Endothelial cell of umbilical vein (primary cell): ENCODE results near the gene SLC6A6.

Experiments
- EZH2 ChIP-seq: IDR thresholded peaks from 2 replicates; pipeline ENCODE4 v1.6.1; 2012; ENCODE audit warnings: borderline replicate concordance, low read depth, mild to moderate bottlenecking, moderate library complexity, low read length, inconsistent platforms; ENCODE audit not compliant: severe bottlenecking
- FOS ChIP-seq: IDR thresholded peaks from 2 replicates; pipeline ENCODE4 v1.6.1; 2011; ENCODE audit warnings: mild to moderate bottlenecking, low read length, moderate library complexity, borderline replicate concordance; ENCODE audit not compliant: insufficient read depth
- GATA2 ChIP-seq: IDR thresholded peaks from 2 replicates; pipeline ENCODE4 v1.7.0; 2011; ENCODE audit warnings: low read depth, mild to moderate bottlenecking, moderate library complexity, mixed read lengths, low read length; ENCODE audit not compliant: insufficient read length, insufficient read depth
- JUN ChIP-seq: IDR thresholded peaks from 2 replicates; pipeline ENCODE4 v1.6.1; 2011; ENCODE audit warnings: borderline replicate concordance, low read depth; ENCODE audit not compliant: insufficient read length, insufficient read depth
- MYC ChIP-seq: IDR thresholded peaks from one replicate; pipeline ENCODE4 v1.6.1; 2011; ENCODE audit warnings: mild to moderate bottlenecking, low read depth, low read length
- POLR2A ChIP-seq: IDR thresholded peaks from 2 replicates; pipeline ENCODE4 v1.6.1; 2012; ENCODE audit warnings: low read depth, mild to moderate bottlenecking, control low read depth, low read length
- POLR2AphosphoS5 ChIP-seq: IDR thresholded peaks from 2 replicates; pipeline ENCODE4 v1.6.1; 2012; ENCODE audit warnings: low read depth, mild to moderate bottlenecking, control low read depth, low read length, moderate library complexity; ENCODE audit not compliant: insufficient read depth
- TF ChIP-seq, protein P1 (sequence below): IDR thresholded peaks from 2 replicates; pipeline ENCODE4 v1.6.1; 2011; ENCODE audit not compliant: insufficient read depth, insufficient read length
- TF ChIP-seq, protein P2 (sequence below), 2 donors: IDR thresholded peaks; 1 replicate in 1 of 2; 2 replicates in 1 of 2; pipeline ENCODE4 v1.5.1; 2011; ENCODE audit warnings: low read length in 2 of 2, mild to moderate bottlenecking in 2 of 2, moderate library complexity in 2 of 2, control low read depth in 1 of 2, inconsistent platforms in 1 of 2, low read depth in 1 of 2; ENCODE audit not compliant: insufficient read depth in 1 of 2; ENCODE audit errors: extremely low read depth in 1 of 2

DNA sequence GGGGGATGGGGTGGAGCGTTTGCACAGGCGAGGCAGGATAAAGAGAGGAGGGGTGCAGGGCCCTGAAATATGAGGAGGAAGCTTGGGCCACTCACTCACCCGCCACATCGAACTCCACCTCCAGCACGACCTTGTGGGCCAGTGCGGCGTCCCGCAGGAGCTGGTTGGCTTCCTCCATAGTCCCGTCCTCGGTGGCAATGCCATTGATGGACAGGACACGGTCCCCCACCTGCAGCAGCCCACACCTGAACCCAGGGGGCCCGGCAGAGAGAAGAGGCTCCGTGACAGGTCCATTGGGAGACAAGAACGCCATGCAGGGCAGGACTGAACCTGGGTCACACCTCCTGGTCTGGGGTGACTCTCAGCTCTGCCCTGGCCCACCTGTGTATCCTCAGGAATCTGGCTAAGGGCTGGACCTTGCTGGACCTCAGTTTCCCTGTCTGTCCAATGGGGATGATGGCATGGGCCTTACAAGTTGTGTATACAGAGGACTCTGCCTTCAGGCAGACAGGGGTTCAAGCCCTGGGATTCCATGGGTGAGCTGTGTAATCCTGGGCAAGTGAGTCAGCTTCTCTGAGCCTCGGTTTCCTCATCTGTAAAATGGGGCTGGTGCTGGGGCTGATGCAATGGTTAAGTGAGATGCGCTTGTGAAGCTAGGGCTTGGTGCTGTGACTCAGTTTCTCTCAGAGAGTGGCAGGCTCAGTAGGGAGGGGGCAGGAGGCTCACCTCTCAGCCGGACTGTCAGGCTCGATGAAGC is 111.3 kb downstream of the SLC6A6 start:
- no peak for TF ChIP-seq POLR2AphosphoS5
- TF ChIP-seq, protein P1, sequence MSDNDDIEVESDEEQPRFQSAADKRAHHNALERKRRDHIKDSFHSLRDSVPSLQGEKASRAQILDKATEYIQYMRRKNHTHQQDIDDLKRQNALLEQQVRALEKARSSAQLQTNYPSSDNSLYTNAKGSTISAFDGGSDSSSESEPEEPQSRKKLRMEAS, result no peak
- no peak for TF ChIP-seq GATA2
- TF ChIP-seq, protein P2, sequence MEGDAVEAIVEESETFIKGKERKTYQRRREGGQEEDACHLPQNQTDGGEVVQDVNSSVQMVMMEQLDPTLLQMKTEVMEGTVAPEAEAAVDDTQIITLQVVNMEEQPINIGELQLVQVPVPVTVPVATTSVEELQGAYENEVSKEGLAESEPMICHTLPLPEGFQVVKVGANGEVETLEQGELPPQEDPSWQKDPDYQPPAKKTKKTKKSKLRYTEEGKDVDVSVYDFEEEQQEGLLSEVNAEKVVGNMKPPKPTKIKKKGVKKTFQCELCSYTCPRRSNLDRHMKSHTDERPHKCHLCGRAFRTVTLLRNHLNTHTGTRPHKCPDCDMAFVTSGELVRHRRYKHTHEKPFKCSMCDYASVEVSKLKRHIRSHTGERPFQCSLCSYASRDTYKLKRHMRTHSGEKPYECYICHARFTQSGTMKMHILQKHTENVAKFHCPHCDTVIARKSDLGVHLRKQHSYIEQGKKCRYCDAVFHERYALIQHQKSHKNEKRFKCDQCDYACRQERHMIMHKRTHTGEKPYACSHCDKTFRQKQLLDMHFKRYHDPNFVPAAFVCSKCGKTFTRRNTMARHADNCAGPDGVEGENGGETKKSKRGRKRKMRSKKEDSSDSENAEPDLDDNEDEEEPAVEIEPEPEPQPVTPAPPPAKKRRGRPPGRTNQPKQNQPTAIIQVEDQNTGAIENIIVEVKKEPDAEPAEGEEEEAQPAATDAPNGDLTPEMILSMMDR (IDR thresholded peaks at IDR 0.05; ENCODE audit: extremely low read depth in 1 of 2, insufficient read depth in 1 of 2, low read depth in 1 of 2, low read length in 2 of 2), result no peak
- no peak for TF ChIP-seq POLR2A
- TF ChIP-seq EZH2, result no peak
- no peak for TF ChIP-seq MYC
- no peak for TF ChIP-seq JUN
- TF ChIP-seq FOS, result no peak
